Endothelial cell of umbilical vein (primary cell): Measurements from ENCODE around the gene INPP5A. TPM values are rescaled to one million over a fixed set of nuclear protein-coding genes. Genes with fewer than 3 reads are reported as not detected.

Experiments used
- BruUV-seq: library from RNA; stranded (reverse); fragments of 400-500 nt; replicated peaks from 2 replicates; lab custom pipeline; 2021; lab: Mats Ljungman, UMichigan
- CTCF ChIA-PET: fragments of 300-600, 350-600 bp; sonication (Branson Sonifier 250); formaldehyde crosslinking; loops from one replicate; lab custom pipeline; 2021; ENCODE audit warnings: antibody characterized with exemption, inconsistent platforms; lab: Charles Lee
- POLR2A ChIA-PET: fragments of 300-600, 350-600 bp; sonication (Branson Sonifier 250); formaldehyde crosslinking; loops from one replicate; lab custom pipeline; 2021; ENCODE audit warnings: antibody characterized with exemption, inconsistent platforms; lab: Charles Lee
- DNase-seq: peaks from one replicate; pipeline ENCODE4 v3.0.0-alpha.2; 2011; ENCODE audit warnings: low read depth, low spot score
- FAIRE-seq: peaks from 2 replicates; lab custom pipeline; 2011; peaks lifted over from hg19 to GRCh38; lab: Jason Lieb, UNC
- H2AFZ ChIP-seq: 2 replicates; pipeline ENCODE4 v1.6.0; 2012; ENCODE audit warnings: low read depth, low read length, control low read depth, inconsistent platforms
- H3K27ac ChIP-seq: 2 replicates; pipeline ENCODE4 v1.5.1; 2011; ENCODE audit warnings: low read depth, mild to moderate bottlenecking, control low read depth, low read length, moderate library complexity; ENCODE audit not compliant: insufficient read depth
- H3K27me3 ChIP-seq, 2 experiments: 2 replicates each; pipeline versions ENCODE4 v1.6.0 to v1.6.1; 2011; ENCODE audit warnings: low read length in 2 of 2, mixed read lengths in 1 of 2; ENCODE audit not compliant: control insufficient read depth in 2 of 2, insufficient read depth in 2 of 2
- H3K36me3 ChIP-seq, 2 experiments: 2 replicates in 1 of 2; 3 replicates in 1 of 2; pipeline ENCODE4 v1.5.1; 2011; ENCODE audit warnings: low read length in 2 of 2, mild to moderate bottlenecking in 1 of 2, moderate library complexity in 1 of 2; ENCODE audit not compliant: control insufficient read depth in 2 of 2, insufficient read depth in 2 of 2; ENCODE audit errors: extremely low read depth in 1 of 2
- H3K4me1 ChIP-seq: 3 replicates; pipeline ENCODE4 v1.5.1; 2011; ENCODE audit warnings: mild to moderate bottlenecking, low read length; ENCODE audit not compliant: control insufficient read depth, insufficient read depth; ENCODE audit errors: extremely low read depth
- H3K4me2 ChIP-seq: 2 replicates; pipeline ENCODE4 v1.6.1; 2011; ENCODE audit warnings: low read length, control low read depth, mixed read lengths; ENCODE audit not compliant: insufficient read depth
- H3K4me3 ChIP-seq, 3 experiments: fragments of 200-600 bp in 1 of 3; sonication (generic), shearing (Covaris generic) in 1 of 3; replicated peaks in 1 of 3; 2 replicates each; pipeline ENCODE4 v1.5.1; 2011 to 2016; ENCODE audit warnings: control low read depth in 3 of 3, low read length in 3 of 3, mild to moderate bottlenecking in 2 of 3, inconsistent platforms in 1 of 3, low read depth in 1 of 3, moderate library complexity in 1 of 3; ENCODE audit not compliant: insufficient read depth in 1 of 3
- H3K79me2 ChIP-seq: 2 replicates; pipeline ENCODE4 v1.6.0; 2012; ENCODE audit warnings: low read length, inconsistent platforms; ENCODE audit not compliant: control insufficient read depth, insufficient read depth
- H3K9ac ChIP-seq: replicated peaks from 2 replicates; pipeline ENCODE3; 2011; ENCODE audit warnings: low read length, control low read depth; ENCODE audit not compliant: insufficient read depth; ENCODE audit errors: extremely low read depth
- H3K9me1 ChIP-seq: replicated peaks from 3 replicates; pipeline ENCODE4 v1.6.0; 2011; ENCODE audit warnings: mild to moderate bottlenecking, low read length; ENCODE audit not compliant: control insufficient read depth, insufficient read depth; ENCODE audit errors: extremely low read depth
- H3K9me3 ChIP-seq: replicated peaks from 2 replicates; pipeline ENCODE4 v1.5.1; 2012; ENCODE audit warnings: low read length, inconsistent platforms; ENCODE audit not compliant: control insufficient read depth, insufficient read depth
- H4K20me1 ChIP-seq: replicated peaks from 2 replicates; pipeline ENCODE3; 2011; ENCODE audit warnings: mild to moderate bottlenecking, low read length; ENCODE audit not compliant: control insufficient read depth, insufficient read depth; ENCODE audit errors: extremely low read depth
- FOS ChIP-seq: IDR thresholded peaks from 2 replicates; pipeline ENCODE4 v1.6.1; 2011; ENCODE audit warnings: mild to moderate bottlenecking, low read length, moderate library complexity, borderline replicate concordance; ENCODE audit not compliant: insufficient read depth
- GATA2 ChIP-seq: IDR thresholded peaks from 2 replicates; pipeline ENCODE4 v1.7.0; 2011; ENCODE audit warnings: low read depth, mild to moderate bottlenecking, moderate library complexity, mixed read lengths, low read length; ENCODE audit not compliant: insufficient read length, insufficient read depth
- JUN ChIP-seq: IDR thresholded peaks from 2 replicates; pipeline ENCODE4 v1.6.1; 2011; ENCODE audit warnings: borderline replicate concordance, low read depth; ENCODE audit not compliant: insufficient read length, insufficient read depth
- POLR2AphosphoS5 ChIP-seq: IDR thresholded peaks from 2 replicates; pipeline ENCODE4 v1.6.1; 2012; ENCODE audit warnings: low read depth, mild to moderate bottlenecking, control low read depth, low read length, moderate library complexity; ENCODE audit not compliant: insufficient read depth
- dilution Hi-C: fragments of 300-500 bp; cut with MboI; formaldehyde crosslinking; loops from one replicate; pipeline ENCODE4 v1.15.0; 2019; ENCODE audit warnings: low sequenced_read_pairs; ENCODE audit not compliant: extremely low pct_ligation_motif_present
- intact Hi-C: fragments of 100-400 bp; cut with micrococcal nuclease; formaldehyde crosslinking; loops from one replicate; pipeline ENCODE4 v1.10.0; 2022
- polyA plus RNA-seq, 4 experiments: library from polyadenylated mRNA; depleted of rRNA in 3 of 4; stranded (reverse) in 3 of 4; unstranded in 1 of 4; fragments of >200 nt; gene quantifications; 2 replicates each; pipeline versions ENCODE4 v1.2.1 to v1.2.3, GENCODE V29; 2011 to 2012; ENCODE audit warnings: missing spikeins in 1 of 4
- total RNA-seq: library from RNA; stranded (reverse); gene quantifications from 2 replicates; pipeline ENCODE4 v1.2.3, GENCODE V29; 2021
- TF ChIP-seq, protein P1 (sequence below): IDR thresholded peaks from 2 replicates; pipeline ENCODE4 v1.6.1; 2011; ENCODE audit not compliant: insufficient read depth, insufficient read length
- TF ChIP-seq, protein P2 (sequence below), 2 donors: IDR thresholded peaks; 1 replicate in 1 of 2; 2 replicates in 1 of 2; pipeline ENCODE4 v1.5.1; 2011; ENCODE audit warnings: low read length in 2 of 2, mild to moderate bottlenecking in 2 of 2, moderate library complexity in 2 of 2, control low read depth in 1 of 2, inconsistent platforms in 1 of 2, low read depth in 1 of 2; ENCODE audit not compliant: insufficient read depth in 1 of 2; ENCODE audit errors: extremely low read depth in 1 of 2

Gene INPP5A
- total and polyA plus RNA-seq, 2 donors (not counting 3 experiments of a cell fraction or from before 2014, with no cell fraction given): 22.9 to 33.2 TPM

DNA sequence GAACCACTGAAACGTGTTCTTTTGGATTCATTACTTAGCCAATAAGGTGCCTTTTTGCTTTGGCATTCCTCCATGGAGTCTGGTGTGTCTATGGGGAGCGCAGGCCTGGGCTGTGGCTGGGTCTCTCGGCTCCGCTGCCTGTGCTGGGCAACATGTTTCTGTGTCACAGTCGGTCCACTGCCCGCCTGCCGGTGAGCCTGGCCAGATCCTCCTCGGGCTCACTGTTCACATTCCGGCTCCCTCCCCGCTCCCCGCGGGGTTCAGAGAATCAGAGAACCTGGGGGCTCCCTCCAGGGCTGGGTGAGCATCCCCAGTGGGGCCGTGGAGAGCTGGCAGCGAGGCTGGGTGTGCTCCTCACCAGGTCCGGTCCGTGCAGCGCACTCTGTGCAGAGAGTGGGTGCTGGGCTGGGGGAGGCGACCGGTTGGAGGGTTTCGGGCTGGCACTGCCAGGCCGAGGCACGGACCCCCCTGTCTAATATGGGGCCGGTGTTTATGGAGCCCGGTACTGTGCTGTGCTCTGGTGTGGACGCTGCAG is 70.4 kb downstream of the INPP5A start:
- dilution Hi-C loops: no loop called here
- DNase-seq: no peak
- Histone ChIP-seq H3K4me3 (no peak overlapping the region), H3K9me3 (no peaks in the 10 kb centered on the region), H3K4me2 (no peak overlapping the region), H2AFZ (no peak overlapping the region), H3K36me3 (no peaks in the 10 kb centered on the region), H4K20me1 (peaks cover 4% of the 10 kb centered on the region), H3K27ac (no peak overlapping the region), H3K79me2 (no peaks in the 10 kb centered on the region), H3K9me1 (no peaks in the 10 kb centered on the region), H3K9ac (no peak overlapping the region), H3K27me3 (no peaks in the 10 kb centered on the region), H3K4me1 (no peaks in the 10 kb centered on the region)
- ChIA-PET POLR2A (no interaction called here), CTCF (no interaction called here)
- TF ChIP-seq JUN (no peak), FOS (no peak), POLR2AphosphoS5 (no peak), GATA2 (no peak)
- TF ChIP-seq, protein P1, sequence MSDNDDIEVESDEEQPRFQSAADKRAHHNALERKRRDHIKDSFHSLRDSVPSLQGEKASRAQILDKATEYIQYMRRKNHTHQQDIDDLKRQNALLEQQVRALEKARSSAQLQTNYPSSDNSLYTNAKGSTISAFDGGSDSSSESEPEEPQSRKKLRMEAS: no peak
- TF ChIP-seq, protein P2, sequence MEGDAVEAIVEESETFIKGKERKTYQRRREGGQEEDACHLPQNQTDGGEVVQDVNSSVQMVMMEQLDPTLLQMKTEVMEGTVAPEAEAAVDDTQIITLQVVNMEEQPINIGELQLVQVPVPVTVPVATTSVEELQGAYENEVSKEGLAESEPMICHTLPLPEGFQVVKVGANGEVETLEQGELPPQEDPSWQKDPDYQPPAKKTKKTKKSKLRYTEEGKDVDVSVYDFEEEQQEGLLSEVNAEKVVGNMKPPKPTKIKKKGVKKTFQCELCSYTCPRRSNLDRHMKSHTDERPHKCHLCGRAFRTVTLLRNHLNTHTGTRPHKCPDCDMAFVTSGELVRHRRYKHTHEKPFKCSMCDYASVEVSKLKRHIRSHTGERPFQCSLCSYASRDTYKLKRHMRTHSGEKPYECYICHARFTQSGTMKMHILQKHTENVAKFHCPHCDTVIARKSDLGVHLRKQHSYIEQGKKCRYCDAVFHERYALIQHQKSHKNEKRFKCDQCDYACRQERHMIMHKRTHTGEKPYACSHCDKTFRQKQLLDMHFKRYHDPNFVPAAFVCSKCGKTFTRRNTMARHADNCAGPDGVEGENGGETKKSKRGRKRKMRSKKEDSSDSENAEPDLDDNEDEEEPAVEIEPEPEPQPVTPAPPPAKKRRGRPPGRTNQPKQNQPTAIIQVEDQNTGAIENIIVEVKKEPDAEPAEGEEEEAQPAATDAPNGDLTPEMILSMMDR (IDR thresholded peaks at IDR 0.05; ENCODE audit: extremely low read depth in 1 of 2, insufficient read depth in 1 of 2, low read depth in 1 of 2, low read length in 2 of 2): no peak
- FAIRE-seq: no peak
- BruUV-seq: no TSS peak
- intact Hi-C loops: no loop called here
